ENCODE measurements around the gene GNAO1.

GRCh38 chr16:56310690-56311089 is 119.4 kb downstream of the GNAO1 start:
- TF ChIP-seq POLR2A (IDR thresholded peaks at IDR 0.05), result no peak
- no peak for TF ChIP-seq CTCF (IDR thresholded peaks at IDR 0.05)
- TF ChIP-seq EP300 (IDR thresholded peaks at IDR 0.05), result no peak
